Kasumi-1 (cell line): ENCODE data around the gene TRIM65.

ENCODE experiments used
- DNase-seq, 2 experiments: peaks; one replicate each; lab custom pipeline; 2025; lab: John Stamatoyannopoulos, UW

The TRIM65 gene, protein sequence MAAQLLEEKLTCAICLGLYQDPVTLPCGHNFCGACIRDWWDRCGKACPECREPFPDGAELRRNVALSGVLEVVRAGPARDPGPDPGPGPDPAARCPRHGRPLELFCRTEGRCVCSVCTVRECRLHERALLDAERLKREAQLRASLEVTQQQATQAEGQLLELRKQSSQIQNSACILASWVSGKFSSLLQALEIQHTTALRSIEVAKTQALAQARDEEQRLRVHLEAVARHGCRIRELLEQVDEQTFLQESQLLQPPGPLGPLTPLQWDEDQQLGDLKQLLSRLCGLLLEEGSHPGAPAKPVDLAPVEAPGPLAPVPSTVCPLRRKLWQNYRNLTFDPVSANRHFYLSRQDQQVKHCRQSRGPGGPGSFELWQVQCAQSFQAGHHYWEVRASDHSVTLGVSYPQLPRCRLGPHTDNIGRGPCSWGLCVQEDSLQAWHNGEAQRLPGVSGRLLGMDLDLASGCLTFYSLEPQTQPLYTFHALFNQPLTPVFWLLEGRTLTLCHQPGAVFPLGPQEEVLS

DNA sequence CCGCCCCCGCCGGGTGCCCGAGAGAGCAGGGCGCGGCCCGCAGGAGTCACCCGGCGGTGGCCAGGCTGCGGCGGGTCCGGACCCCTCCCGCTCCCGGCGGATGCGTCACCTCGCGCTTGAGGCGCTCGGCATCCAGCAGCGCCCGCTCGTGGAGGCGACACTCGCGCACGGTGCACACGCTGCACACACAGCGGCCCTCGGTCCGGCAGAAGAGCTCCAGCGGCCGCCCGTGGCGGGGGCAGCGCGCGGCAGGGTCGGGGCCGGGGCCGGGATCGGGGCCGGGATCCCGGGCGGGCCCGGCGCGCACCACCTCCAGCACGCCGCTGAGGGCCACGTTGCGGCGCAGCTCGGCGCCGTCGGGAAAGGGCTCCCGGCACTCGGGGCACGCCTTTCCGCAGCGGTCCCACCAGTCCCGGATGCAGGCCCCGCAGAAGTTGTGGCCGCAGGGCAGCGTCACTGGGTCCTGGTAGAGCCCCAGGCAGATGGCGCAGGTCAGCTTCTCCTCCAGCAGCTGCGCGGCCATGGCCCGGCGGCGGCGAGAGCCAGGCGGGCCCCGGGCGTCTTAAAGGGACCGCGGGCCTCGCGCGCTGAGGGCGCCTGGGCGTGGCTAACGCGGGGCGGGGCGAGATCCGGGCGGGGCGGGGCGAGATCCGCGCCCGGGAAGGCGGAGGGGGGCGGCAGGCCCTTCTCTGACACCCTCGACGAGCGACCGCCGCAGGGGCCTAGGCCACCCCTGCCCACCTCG is at the start of gene TRIM65:
TSS of gene TRIM65 (minus strand) at position 537 of the 745 bp plus-strand sequence. CDS start at position 523, 14 bp downstream.
- DNase-seq = peak; percentile 65 to 73

DNA sequence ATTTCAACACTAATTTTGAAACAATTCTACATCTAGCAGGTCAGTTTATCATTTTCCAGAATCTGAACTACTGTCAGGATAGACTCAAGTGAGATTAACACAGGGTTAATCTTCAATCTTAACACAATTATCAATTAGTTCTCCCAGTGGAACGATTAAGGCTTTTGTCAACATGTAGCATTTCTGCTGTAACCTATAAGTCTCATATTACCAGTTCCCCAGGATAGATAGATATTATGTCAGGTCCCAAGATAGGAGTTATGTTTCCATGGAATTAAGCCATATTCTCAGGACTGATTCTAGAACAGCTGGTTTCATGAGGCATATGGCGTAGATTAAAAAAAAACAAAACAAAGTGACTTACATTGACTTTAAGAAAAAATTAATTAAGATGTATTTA is 48.5 kb upstream of the TRIM65 start:
- DNase-seq = no peak

DNA sequence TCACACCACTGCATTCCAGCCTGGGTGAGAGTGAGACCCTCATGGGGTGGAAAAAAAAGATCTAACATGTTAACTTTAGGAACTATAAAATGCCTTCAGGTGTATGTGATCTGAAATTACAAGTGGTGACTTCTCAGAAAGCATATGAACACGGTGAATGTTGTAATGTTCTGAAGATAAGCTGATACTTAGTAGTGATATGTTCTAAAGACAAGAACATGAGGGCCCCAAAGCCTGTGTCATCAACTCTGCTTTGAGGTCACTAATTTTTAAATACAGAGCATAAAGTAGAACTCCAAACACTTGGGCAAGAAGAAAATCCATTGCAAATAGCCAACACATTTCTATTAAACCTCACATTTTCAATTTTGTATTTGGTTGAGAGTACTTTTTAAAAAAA is 46.7 kb upstream of the TRIM65 start:
- DNase-seq = no peak

DNA sequence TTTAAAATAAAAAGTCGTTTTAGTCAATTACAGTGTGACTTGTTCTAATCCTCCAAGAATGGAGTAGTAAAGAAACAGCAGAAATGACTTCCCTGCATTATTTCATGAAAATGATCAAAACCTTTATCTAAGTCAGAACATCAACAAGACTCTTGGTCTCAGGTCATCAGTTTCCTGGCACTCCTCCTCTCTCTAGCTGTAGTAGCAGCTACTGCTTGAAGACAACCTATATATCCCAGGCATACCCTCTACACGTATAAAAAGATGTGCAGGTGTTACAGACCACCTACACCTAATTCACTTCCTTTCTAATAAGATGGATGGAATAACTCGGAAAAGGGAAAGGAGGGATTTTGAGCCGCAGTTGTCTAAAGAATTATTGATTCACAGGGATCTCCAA is 45.7 kb upstream of the TRIM65 start:
- DNase-seq = no peak

DNA sequence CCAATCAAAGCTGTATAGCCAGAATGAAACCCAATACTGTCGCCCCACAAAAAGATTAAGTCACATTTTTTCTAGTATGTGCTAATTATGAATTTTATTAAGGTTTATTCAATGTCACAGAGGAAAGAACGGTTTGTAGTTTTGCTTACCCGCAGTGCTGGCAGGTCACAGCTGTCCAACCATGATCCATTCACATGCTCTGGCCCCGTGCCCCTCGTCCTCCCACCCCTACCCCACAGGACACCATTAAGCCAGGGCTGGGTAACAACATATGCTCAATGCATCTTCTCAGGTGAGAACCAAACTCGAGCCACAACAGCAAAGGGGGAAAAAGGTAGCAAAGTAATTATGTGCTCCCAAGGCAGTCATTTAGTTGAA is 44.7 kb upstream of the TRIM65 start:
- DNase-seq = no peak

DNA sequence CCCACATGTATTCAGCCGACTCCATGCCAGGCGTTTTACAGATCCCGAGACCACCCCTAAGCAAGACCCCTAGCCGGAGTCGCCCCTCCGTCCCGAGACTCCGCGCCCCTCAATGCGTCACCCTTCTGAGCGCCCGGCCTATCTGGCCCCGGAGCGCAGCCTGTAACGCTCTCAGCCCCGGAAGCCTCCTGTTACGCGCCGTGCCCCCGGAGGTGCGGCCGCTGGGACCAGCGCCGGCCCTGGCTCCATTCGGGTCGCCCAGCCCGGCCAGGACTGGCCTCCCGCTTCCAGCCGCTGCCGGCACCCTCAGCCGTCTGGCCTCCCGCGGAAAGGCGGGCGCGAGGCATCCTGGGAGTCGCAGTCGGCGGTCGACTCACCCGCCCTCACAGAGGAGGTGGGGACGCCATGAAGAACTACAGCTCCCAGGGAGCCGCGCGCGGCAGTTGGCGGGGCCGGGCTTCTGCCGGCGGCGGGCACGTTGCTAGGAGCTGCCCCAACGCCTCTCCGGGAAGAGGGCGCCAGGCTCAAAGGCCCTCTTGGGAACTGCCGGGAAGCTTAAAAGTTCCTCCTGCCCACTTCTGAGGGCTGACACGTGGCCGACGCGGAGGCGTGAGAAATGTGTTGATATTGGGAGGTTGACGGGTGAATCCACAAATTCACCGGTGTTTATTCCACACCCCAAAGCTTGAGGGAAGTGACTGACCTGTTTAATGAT is 44.1 kb upstream of the TRIM65 start, which contains the start of gene FBF1:
TSS of gene FBF1 (minus strand) at position 316 of the 715 bp plus-strand sequence. CDS start 2,893 bp downstream, outside the sequence.
- DNase-seq = peak; percentile 98

DNA sequence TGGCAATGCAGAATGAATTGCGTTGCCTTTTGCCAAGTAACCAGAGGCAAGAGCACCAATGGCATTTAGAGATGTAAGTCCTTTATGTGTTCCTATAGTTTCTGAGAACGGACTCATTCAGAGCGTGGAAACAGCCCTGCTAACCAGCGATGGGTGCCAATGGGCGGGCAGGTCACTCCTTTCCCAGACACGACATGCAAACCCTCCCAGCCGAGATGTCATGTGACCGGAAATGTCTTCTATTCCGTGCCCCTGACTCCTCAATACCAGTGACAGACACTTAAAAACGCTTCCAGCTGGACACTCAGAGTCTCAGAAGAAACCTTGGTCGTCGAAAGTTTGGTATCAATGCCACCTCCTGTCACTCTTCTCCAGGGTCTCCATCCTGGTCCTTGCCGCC is 40.9 kb upstream of the TRIM65 start:
- no peak for DNase-seq

DNA sequence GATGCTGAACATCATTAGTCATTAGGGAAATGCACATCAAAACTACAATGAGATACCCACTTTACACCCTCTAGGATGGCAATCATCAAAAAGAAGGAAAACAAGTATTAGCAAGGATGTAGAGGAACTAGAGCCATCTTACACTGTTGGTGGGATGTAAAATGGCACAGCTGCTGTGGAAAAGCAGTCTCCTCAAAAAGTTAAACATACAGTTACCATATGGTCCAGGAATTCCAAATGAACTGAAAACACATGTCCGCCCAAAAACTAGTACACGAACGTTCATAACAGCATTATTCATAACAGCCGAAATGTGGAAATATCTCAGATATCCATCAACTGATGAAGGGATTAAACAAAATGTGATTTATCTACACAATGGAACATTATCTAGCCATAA is 37.1 kb upstream of the TRIM65 start:
- no peak for DNase-seq

DNA sequence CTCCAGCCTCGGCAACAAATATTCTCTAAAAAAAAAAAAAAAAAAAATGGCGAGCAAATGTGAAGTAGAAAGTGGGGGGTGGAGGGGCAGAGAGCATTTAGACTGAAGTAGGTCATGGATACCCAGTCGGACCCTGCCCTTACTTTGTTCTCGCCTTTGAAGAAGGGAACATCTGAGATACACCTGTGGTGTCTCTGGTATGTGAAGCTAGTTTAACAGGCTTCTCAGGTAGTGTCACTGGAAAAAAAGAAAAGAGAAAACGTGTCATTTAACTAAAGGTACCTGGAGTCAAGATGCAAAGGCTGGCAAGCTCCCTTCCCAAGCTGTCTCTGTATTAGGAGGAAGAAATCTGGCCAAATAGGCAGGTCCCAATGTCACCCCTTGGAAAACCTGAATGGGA is 36.1 kb upstream of the TRIM65 start:
- DNase-seq = no peak

DNA sequence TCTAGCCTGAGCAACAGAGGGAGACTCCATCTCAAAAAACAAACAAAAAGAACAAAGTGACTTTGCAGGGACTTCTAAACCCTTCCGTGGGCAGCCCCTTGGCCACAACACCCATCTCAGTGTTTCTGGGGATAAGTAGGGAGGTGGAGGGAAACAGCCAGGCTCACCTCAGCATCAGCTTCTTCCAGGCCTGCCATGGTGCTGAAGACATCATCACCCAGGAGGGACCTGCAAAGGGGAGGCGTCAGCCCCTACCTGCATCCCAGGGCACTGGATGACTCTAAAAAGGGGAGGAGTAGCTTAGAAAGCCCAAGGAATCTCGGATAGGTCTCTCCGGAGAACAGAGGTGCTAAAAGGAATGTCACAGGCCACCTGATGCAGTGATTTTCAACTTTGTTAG is 34.3 kb upstream of the TRIM65 start:
- DNase-seq = no peak

DNA sequence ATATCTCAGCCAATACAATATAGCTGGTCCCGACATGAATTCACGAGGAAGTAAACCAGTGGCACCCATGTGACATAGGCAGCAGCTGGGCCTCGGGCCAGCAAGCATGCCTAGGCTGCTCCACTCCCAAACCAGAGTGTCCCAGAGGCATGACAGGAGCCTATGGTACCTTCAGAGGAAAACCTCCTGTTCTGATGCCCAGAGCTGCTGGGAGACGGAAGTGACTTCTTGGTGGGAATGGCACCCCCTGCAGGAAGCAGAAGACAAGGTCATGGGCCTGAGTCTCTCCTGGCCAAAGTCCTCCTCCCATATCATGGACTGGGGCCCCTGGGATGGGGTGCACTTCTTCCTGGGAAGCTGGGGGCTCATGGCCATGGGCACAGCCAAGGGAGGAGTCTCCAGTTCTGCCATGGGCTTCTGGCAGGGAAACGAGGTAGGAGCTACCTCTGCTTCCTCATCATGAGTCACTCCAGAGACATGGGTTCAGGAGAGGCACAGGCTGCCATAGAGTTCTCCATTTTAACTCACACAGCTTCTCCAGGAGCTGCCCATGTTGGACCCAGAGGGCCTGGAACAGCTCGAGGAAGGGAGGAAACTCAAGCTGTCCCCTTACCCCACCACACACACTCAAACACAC is 30.7 kb upstream of the TRIM65 start:
- peak; percentile 28 to 45 for DNase-seq

DNA sequence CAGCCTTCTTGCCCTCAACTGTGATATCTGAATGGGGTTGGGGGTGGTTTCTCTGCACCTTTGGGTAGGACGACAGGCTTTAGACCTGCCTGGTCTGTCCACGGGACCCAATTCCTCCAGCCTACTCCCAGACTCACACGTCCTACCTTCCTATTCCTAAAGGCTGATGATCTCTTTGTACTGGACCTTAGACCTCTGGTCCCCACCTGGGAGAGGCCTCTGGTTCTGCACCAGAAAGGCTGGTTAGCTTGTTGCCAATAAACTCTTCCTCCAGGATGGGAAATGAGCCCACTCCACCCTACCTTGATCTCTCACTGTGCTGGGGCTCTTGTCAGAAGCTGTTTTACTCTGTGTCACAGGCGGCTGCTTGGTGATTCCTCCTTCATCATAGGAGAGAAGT is 29.7 kb upstream of the TRIM65 start:
- DNase-seq = no peak

DNA sequence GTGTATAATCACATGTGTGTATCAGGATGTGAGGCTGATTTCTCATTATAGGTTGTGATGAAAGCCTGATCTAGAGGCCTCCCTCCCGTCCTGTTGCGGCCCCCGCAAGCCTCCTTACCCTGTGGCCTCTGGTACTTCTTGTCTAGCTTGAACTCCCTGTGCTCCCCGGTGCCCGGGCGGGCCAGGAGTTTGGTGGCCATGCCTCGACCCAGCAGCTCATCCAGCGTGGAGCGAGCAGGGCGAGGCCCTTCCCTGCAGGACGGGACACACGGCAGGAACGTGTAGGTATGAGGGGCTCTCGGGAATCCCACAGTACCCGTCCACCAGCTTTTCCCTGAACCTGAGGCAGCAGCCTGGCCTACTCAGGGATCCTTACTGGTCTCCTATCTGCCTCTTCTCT is 29.2 kb upstream of the TRIM65 start:
- DNase-seq = no peak

DNA sequence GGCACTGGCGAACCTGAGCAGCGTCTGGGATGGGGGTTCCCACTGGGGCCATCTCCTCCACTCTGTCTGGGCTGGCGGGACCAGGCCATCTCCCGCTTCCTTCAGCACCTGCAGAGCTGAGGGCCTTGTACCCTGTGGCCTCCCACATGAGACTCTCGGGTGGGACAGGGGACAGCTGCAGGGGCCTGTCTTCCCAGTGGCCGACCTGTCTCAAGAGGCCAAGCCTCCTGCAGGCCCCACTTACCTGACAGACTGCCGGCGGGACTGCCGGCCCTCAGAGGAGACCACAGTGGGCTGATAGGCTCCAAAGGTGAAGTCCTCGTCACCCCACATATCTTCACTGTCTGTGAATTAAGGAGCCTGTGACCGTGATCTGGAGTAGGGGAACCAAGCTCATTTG is 28.4 kb upstream of the TRIM65 start:
- DNase-seq = no peak

DNA sequence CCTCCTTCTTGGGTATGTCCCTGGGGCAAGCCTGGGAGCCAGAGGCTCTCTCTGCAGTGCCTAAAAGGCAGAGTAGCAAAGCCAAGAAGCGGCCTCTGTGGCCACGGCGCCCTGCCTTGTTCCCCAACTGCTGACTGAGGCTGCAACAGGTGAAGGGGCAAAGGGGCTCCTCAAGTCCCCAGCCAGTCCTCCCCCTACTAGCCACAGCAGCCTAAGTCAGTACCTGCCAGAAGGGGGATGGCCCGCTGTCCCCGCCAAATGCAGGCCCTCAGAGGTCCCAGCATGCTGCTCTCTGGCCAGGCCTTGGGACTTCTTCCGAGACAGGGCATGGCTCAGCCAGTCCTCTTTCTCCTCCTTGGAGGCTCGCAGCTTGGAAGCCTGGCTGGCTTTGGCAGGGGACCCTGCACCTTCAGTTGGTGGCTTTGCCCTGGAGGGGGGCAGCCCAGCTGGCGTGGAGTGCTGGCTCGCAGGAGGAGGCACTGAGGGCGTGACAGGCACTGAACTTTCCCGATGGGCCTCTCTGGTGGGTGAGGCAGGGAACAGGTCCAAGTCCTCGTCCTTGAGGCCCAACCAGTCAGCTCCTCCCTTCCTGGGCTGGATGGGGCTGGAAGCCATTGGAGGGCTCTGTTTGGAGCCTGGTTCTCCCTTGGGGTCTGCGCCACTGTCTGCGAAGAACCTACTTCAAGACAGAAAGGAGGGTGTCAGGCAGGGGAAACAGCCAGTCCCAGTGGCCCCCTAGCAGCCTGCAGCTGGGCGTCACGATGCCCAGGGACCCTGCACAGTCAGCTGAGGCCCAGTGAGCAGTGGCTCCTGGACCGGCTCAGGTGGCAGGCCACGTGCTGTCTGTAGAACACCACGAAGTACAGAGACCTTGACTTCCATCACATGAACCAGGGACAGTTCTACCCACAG is 26.5 kb upstream of the TRIM65 start:
- no peak for DNase-seq

DNA sequence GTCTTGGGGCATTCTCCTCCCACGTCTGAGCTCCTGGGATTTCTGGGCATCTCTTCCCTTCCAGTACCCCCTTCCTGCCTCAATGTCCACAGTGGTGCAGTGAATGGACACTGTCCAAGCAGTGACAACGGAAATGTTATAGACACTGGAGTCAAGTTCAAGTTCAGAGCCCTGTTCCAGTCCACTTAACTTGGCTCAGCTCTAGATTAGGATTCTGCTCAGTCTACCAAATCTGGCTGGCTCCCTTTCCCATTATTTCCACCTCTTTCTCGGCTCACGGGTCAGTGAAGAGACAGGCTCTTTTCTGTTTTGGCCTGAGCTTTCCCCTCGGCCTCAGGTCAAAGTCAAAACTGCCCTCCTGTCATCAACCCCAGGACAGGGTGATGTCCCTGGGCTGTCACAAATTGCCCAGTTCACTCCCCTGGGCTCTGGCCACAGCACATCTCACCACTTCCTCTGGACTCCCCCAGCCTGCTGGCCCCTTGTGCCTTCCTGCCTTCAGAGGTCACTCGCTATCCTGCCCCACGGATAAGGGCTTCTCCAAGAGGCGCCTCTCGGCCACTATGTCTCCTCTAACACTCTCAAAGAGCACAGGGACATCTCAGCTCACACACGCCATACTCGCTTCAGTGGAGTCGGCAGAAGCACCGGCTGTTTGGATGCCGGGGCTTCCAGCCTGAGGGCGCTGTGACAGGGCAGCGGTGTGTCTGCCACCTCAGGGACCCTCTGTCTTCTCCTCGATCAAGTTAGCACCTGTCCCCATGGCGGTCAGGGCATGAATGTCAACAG is 25.6 kb upstream of the TRIM65 start:
- no peak for DNase-seq

DNA sequence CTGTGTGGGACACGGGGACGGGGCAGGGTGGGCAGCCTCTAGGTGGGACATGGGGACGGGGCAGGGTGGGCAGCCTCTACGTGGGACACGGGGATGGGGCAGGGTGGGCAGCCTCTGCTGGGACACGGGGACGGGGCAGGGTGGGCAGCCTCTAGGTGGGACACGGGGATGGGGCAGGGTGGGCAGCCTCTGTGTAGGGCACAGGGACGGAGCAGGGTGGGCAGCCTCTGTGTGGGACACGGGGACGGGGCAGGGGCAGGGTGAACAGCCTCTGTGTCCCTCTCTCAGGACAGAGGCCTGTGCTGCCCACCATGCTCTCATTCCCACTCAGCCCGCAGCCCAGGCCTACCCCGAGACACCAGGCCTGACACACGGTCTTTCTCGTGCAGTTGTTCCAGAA is 24.8 kb upstream of the TRIM65 start:
- no peak for DNase-seq

DNA sequence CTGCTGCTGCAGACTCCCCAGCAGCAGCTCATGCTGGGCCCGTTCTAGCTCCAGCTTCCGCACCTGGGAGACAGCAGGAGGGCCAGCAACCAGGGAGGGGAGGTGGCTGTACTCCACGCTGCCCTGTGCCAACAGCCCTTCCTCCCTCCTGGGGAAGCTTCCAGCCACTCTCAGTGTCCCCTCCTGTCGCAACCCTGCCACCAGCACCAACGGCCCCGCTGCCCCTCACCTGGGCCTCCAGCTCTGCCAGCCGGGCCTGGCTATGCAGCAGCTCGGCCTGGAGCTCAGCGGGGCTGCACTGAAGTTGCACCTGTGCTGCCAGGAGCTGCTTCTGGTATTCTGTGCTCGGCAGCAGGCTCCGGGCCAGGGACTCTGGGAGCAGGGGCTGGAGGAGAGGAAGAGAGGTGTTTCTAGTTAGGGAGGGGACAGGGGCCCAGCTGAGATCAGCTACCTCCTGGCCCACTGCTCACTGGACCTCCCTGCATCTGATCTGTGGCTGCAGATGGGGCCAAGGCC is 23.4 kb upstream of the TRIM65 start:
- no peak for DNase-seq

DNA sequence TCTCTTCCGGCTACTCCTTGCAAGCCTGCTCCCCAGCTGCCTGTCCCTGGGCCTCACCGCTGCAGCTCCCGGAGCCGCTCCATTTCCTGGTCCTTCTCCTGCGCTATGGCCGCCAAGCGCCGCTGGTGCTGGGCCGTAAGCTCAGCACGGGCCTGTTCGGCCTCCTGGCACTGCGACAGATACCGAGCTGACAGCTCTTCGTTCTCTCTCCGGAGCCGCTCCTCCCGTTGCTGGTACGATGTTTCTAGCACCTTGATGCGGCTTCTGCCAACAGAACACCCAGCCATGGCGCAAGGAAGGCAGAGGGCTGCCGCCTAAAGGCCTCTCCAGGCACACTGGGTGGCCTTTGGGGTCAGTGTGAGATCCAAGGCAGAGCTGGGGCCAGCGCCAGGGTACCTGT is 22.9 kb upstream of the TRIM65 start:
- no peak for DNase-seq

DNA sequence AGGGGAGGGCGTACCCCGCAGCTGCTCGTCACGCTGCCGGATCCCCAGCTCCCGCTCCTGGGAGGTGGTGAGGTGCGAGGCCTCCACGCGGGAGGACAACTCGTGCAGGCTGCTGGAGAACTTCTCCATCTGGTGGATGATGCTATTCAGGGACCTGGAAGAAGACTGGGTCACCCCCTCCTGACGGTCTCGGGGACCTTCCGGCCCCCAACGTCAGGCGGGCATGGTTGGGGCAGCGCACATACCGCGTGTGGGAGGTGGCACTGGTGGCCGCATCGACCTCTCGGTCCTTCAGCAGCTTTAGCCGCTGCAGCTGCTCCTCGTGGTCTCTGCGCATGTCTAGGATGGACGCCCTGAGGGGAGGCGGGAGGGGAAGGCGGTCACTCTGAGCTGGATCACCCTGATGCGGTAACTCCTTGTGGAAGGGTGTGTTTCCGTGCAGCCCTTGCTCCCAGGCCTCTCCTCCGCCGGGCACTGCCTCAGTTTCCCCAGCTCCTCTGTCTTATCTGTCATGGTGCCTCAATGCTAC is 21.2 kb upstream of the TRIM65 start:
- DNase-seq = no peak
